Loucy (cell line): ENCODE results near the gene MTMR12.
A peak's percentile ranks its signal among the peaks of the same experiment; 100 is the strongest.

ENCODE experiments used
- H2AFZ ChIP-seq: fragments of 200-600 bp; sonication (generic); 2 replicates; pipeline ENCODE4 v1.6.0; 2016; ENCODE audit warnings: antibody characterized with exemption, mild to moderate bottlenecking, low read length, moderate library complexity
- H3F3A ChIP-seq: fragments of 200-600 bp; 2 replicates; pipeline ENCODE4 v1.6.0; 2016; ENCODE audit warnings: antibody characterized with exemption, low read depth, mild to moderate bottlenecking
- H3K27me3 ChIP-seq: fragments of 200-600 bp; sonication (generic); 2 replicates; pipeline ENCODE4 v1.6.1; 2014; ENCODE audit warnings: low read length, mild to moderate bottlenecking; ENCODE audit not compliant: insufficient read depth, poor library complexity, severe bottlenecking
- H3K36me3 ChIP-seq: fragments of 200-600 bp; sonication (generic); 2 replicates; pipeline ENCODE4 v1.6.1; 2016; ENCODE audit warnings: low read length; ENCODE audit not compliant: insufficient read depth
- H3K4me1 ChIP-seq: fragments of 200-600 bp; sonication (generic); 2 replicates; pipeline ENCODE4 v1.5.1; 2014; ENCODE audit warnings: low read length, mild to moderate bottlenecking; ENCODE audit not compliant: insufficient read depth, poor library complexity, severe bottlenecking
- H3K4me2 ChIP-seq: fragments of 200-600 bp; sonication (generic); 2 replicates; pipeline ENCODE4 v1.6.0; 2014; ENCODE audit warnings: antibody characterized with exemption, low read length, low read depth, mild to moderate bottlenecking; ENCODE audit not compliant: poor library complexity, severe bottlenecking
- H3K4me3 ChIP-seq: fragments of 200-600 bp; sonication (generic); 2 replicates; pipeline ENCODE4 v1.5.1; 2014; ENCODE audit warnings: low read length, mild to moderate bottlenecking, mixed read lengths; ENCODE audit not compliant: poor library complexity, severe bottlenecking
- H3K79me2 ChIP-seq: fragments of 200-600 bp; sonication (generic); 2 replicates; pipeline ENCODE4 v1.6.1; 2014; ENCODE audit warnings: low read length; ENCODE audit not compliant: insufficient read depth
- H3K9ac ChIP-seq: fragments of 200-600 bp; sonication (generic); 2 replicates; pipeline ENCODE4 v1.6.0; 2014; ENCODE audit warnings: mild to moderate bottlenecking, low read depth, low read length, moderate library complexity; ENCODE audit not compliant: poor library complexity, severe bottlenecking
- H3K9me2 ChIP-seq: fragments of 200-600 bp; sonication (generic); replicated peaks from 2 replicates; pipeline ENCODE4 v1.6.1; 2016; ENCODE audit warnings: low read depth, low read length, mixed read lengths
- H3K9me3 ChIP-seq: fragments of 200-600 bp; sonication (generic); 2 replicates; pipeline ENCODE4 v1.6.1; 2014; ENCODE audit warnings: mild to moderate bottlenecking, antibody characterized with exemption, low read length, low read depth; ENCODE audit not compliant: insufficient read depth
- H4K20me1 ChIP-seq: fragments of 200-600 bp; sonication (generic); 2 replicates; pipeline ENCODE4 v1.6.0; 2014; ENCODE audit warnings: antibody characterized with exemption, low read length, mild to moderate bottlenecking; ENCODE audit not compliant: insufficient read depth, poor library complexity, severe bottlenecking
- EZH2phosphoT487 ChIP-seq: fragments of 200-600 bp; IDR thresholded peaks from 2 replicates; pipeline ENCODE4 v1.6.1; 2018; ENCODE audit warnings: antibody characterized with exemption, mild to moderate bottlenecking, moderate library complexity, borderline replicate concordance
- TF ChIP-seq, protein P1 (sequence below): fragments of 200-600 bp; sonication (generic); conservative IDR thresholded peaks from 2 replicates; pipeline ENCODE4 v1.5.1; 2014; ENCODE audit warnings: mild to moderate bottlenecking, antibody characterized with exemption, low read length

MTMR12 gene

DNA sequence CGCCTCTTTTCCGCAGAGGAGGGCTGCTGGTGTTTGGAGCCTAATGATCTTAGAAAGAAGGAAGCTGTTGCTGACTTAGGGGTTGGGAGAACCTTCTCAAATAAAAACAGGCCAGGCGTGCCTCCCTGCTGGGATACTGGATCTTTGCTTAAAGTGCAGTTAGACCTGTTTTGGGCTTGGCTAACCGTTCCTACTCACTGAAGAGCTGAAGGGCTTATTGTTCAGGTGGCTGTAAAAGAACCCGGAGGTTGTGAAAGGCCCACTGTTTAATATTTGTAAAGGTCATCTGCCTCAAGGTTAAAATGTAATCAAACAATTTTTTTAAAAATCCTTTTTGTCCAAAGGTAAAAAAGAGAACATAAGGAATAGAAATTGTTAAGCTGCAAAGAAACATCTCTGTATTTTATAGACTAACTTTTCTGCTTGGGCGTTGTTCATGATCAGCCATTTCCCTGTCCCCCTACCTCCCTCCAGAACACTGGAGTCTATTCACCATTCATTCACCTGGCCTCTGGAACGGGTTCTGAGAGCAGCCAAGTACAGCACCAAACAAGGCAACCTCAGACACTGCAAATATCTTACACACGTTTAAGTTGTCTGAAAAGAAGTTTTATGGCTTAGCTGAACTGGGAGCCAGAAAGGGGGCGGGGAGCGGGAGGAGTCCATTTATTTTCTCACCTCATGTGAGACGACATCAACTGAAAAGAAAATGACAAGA lies 18.6 kb upstream of the MTMR12 start:
- H3K9ac ChIP-seq, result no peak overlapping the region

DNA sequence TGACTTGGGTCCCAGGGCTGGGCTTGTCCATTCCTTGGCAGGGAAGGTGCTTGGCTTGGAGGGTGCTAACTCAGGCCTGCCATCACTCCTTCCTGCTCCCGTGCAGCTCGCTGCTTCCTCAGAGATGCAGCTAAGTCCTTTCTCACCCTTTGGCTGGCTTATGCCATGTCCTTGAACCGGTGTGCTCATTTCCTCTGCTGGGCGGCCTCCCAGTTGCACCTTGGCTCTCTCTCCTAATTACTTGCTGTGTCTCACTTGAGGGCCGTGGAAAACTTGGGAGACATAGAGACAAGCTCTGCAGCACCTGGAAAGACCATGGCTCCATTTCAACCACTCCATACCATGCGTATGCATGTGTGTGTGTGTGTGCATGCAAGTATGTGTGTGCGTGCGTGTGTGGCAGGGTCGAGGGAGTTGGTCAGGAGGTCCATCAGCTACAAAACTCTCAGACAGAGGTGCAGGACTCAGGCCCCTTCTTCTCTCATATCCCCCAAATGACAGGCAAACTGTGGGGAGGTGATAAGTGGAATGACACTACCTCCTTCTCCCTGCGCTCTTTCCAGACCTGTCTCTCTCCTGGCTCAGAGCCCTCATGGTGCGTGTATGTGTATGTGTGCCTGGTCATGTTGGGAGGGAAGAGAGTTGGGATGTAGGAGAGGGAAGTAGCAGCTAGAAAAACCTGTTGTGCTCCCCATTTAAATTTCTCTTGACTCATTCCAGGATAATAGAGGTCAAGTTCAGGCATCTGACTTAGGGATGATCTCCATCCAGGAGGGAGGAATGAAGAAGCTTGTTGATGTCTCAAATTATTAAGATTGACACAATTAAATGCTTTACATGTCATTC lies 17.6 kb upstream of the MTMR12 start:
- Histone ChIP-seq H3K9ac (no peak overlapping the region), H2AFZ (no peak overlapping the region), H3K27me3 (no peaks in the 10 kb centered on the region), H3K36me3 (no peaks in the 10 kb centered on the region), H3K9me2 (no peaks in the 10 kb centered on the region), H3K4me1 (no peaks in the 10 kb centered on the region), H3K4me3 (no peak overlapping the region), H3K4me2 (no peak overlapping the region), H4K20me1 (no peaks in the 10 kb centered on the region), H3K79me2 (no peaks in the 10 kb centered on the region), H3F3A (no peaks in the 10 kb centered on the region), H3K9me3 (no peaks in the 10 kb centered on the region)
- no peak for TF ChIP-seq EZH2phosphoT487

More for the DNA sequence above, 18.6 kb upstream of the MTMR12 start:
- no peaks in the 10 kb centered on the region for H3K36me3 ChIP-seq
- H3K4me3 ChIP-seq, result no peak overlapping the region
- no peaks in the 10 kb centered on the region for H4K20me1 ChIP-seq
- H3K4me1 ChIP-seq, result no peaks in the 10 kb centered on the region
- no peaks in the 10 kb centered on the region for H3K9me2 ChIP-seq
- TF ChIP-seq, protein P1, sequence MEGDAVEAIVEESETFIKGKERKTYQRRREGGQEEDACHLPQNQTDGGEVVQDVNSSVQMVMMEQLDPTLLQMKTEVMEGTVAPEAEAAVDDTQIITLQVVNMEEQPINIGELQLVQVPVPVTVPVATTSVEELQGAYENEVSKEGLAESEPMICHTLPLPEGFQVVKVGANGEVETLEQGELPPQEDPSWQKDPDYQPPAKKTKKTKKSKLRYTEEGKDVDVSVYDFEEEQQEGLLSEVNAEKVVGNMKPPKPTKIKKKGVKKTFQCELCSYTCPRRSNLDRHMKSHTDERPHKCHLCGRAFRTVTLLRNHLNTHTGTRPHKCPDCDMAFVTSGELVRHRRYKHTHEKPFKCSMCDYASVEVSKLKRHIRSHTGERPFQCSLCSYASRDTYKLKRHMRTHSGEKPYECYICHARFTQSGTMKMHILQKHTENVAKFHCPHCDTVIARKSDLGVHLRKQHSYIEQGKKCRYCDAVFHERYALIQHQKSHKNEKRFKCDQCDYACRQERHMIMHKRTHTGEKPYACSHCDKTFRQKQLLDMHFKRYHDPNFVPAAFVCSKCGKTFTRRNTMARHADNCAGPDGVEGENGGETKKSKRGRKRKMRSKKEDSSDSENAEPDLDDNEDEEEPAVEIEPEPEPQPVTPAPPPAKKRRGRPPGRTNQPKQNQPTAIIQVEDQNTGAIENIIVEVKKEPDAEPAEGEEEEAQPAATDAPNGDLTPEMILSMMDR, result no peak
- no peak for TF ChIP-seq EZH2phosphoT487
- H3K27me3 ChIP-seq, result no peaks in the 10 kb centered on the region
- no peak overlapping the region for H2AFZ ChIP-seq
- H3K79me2 ChIP-seq, result no peaks in the 10 kb centered on the region
- H3K4me2 ChIP-seq, result no peak overlapping the region
- H3K9me3 ChIP-seq, result no peaks in the 10 kb centered on the region
- no peaks in the 10 kb centered on the region for H3F3A ChIP-seq

DNA sequence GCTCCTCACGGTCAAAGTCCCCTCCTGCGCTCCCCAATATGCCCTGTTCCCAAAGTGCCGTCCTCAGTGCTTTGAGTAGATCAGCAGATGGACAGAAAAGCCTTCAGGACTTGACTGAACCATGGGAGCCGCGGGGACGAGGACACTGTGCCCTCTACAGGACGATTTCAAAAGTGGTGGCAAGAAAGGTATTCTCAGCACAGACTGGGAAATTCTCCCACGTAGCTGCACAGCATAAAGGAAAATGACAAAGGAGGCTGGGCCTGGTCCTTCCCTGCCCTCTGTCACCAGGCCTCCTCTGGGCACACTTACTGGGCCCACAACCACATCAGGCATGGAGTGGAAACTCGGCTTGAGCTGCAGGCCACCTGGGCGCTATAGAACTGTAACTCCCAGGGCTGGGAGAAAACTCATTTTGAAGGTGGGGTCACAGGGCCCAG lies 16.7 kb upstream of the MTMR12 start:
- Histone ChIP-seq H4K20me1 (no peaks in the 10 kb centered on the region), H3K79me2 (no peaks in the 10 kb centered on the region), H3K4me1 (no peaks in the 10 kb centered on the region), H3K9me2 (no peaks in the 10 kb centered on the region), H3K4me3 (no peak overlapping the region), H3K27me3 (no peaks in the 10 kb centered on the region), H2AFZ (no peak overlapping the region), H3K36me3 (no peaks in the 10 kb centered on the region), H3K4me2 (no peak overlapping the region), H3F3A (no peaks in the 10 kb centered on the region), H3K9me3 (no peaks in the 10 kb centered on the region), H3K9ac (no peak overlapping the region)
- no peak for TF ChIP-seq EZH2phosphoT487
- TF ChIP-seq, protein P1, result peak; percentile 73
